NCI-H146 treated with DMSO at 0.1 percent for 48 hours (cell line): ENCODE results near the gene ZNF790.
"Not testable (repeated sequence)": the region's sequence is repeated elsewhere in the genome, so short reads cannot be mapped to it uniquely, and the experiment has no call there.

ENCODE experiments used
- DNase-seq: peaks from one replicate; lab custom pipeline; 2025; ENCODE audit not compliant: unreplicated experiment; lab: John Stamatoyannopoulos, UW

The ZNF790 gene

DNA sequence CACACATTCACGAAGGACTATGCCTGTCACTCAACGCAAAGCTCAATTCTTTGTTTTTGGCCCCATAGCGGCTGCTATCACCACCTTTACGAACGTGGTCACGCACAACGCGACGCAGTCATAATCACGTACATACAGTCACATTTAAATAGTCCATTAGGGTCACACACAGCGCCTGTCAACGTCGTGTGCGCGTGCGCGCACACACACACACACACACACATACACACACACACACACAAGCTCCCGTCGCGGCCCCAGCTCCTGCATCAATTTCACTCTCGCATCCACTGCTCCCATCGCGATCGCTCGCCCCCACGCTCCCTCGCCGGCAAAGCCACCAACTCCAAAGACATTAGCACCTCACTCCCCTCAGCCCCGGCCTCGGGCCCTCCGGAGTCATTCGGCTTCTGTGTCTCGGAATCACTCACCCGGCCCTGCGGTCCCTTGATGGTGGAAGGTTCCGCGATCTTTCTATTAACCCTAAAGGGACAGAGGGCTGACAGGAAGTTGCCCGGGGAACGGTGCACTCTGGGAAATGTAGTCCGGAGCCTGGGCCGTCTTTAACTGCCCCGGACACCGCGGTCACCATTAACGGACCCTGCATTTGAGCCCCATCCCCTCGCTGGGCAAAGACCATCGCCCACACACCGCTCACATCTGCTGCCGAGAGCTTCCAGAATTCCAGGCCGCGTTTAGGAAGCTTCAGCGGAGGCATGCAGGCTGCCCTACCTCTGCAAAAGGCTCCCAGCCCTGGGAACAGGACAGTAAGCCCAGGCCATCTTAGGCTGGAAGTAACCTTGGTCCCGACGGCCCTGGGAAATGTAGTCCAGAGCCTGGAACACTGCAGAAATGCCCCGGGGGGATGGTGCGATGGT, at the start of gene ZNF790:
ZNF790 (minus strand) TSS at position 482 of the 878 bp plus-strand sequence. CDS start 12,768 bp downstream, outside the sequence.
- DNase-seq, result peak; percentile 90

GRCh38 chr19:36876993-36877938, 39.1 kb upstream of the ZNF790 start:
- no peak for DNase-seq

DNA sequence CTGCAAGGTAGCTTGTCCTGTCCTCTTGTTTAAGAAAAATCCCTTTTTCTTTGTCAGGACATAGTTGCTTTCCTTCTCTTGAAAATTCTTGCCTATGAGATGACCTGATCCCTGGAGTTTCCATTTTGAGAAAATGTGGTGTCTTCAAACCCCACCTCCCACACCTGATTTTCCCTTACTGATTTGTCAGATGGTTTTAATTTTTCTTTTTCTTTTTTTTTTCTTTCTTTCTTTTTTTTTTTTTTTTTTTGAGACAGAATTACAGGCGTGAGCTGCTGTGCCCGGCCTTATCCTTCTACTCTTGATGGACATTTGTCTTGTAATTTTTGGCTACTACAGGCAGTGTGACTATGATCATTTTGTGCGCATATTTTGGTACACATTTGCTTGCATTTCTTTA, 13.7 kb upstream of the ZNF790 start:
- no peak for DNase-seq

- peak; percentile 93 for DNase-seq
Measured at GRCh38 chr19:36850559-36851442, 12.6 kb upstream of the ZNF790 start, which contains the start of gene ZNF345. ZNF345 (plus strand) TSS chr19:36850876; CDS start chr19:36876831, 25,955 bp downstream.

GRCh38 chr19:36849701-36850558, 11.7 kb upstream of the ZNF790 start:
- DNase-seq, result peak; percentile 85

GRCh38 chr19:36847968-36848367, 9.8 kb upstream of the ZNF790 start:
- no peak for DNase-seq

GRCh38 chr19:36838784-36839324, 667 bp upstream of the ZNF790 start:
- no peak for DNase-seq

DNA sequence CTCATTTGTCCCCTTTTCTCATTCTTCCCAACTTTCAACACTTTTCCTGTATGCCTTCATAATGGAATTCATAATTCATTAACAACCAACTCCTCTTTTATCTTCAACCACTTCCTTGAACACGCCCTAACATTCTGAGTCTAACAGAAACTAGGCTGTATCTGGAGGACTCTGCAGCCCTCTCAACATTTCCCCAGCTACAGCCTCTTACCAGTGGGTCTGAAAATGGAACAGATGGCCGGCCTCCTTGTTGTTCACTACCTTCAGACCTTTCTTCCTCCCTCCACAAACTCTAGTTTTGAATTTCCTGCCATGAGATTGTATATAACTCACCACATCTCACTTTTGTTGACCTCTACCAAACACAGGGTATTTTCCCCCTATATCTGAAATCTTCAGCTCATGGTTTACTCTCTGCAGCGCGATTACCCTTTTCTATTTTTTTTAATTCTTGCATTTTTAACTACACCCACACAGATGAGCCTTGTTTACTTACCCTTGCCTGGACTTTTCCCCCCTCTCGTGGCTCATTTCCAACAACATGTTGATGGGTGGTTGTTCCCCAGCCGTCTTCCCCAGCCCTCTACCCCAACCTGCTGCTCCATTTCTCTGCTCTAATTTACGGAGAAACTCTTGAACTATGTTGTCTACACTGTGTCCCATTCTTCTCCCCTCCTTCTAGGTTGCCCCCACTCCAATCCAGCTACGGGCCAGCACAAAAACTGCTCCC, 846 bp downstream of the ZNF790 start:
- DNase-seq, result peak; percentile 48

GRCh38 chr19:36833430-36833829, 4.8 kb downstream of the ZNF790 start:
- no peak for DNase-seq

DNA sequence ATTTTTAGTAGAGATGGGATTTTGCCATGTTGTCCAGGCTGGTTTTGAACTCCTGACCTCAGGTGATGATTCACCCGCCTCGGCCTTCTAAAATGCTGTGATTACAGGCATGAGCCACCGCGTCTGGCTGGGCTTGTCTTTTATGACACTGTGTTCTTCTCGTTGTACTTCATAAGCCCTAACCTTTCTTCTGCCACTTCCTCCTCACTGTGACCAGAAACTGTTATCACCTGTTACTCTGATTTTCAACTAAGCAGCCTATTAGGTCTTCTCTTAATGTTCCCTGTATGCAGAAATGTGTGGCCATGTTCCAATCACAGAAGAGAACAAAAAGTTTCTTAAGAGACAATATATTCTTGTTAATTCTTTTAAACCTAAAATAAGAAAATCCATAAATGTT, 16.4 kb downstream of the ZNF790 start:
- DNase-seq, result no peak

GRCh38 chr19:36819130-36819630, 19.0 kb downstream of the ZNF790 start:
- no peak for DNase-seq

DNA sequence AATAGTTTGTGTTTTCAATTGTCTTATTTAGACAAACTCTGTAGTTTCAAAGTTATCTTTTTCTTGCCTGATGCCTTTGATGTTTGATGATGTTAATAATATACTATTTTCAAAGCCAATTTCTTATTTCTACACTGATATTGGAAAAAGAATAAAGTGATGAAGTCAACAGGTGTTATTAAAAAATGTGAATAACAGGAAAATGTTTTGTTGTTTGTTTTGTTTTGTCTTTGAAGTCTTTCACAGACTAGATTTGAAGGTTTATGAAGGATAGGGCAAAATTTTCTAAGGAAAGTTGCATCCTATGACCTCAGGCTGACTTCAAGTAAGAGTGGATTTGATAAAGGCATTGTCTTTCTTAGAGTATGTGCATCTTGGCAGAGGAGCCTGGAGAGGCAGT, 31.2 kb downstream of the ZNF790 start:
- DNase-seq, result no peak

GRCh38 chr19:36805364-36805763, 32.8 kb downstream of the ZNF790 start:
- DNase-seq, result no peak

DNA sequence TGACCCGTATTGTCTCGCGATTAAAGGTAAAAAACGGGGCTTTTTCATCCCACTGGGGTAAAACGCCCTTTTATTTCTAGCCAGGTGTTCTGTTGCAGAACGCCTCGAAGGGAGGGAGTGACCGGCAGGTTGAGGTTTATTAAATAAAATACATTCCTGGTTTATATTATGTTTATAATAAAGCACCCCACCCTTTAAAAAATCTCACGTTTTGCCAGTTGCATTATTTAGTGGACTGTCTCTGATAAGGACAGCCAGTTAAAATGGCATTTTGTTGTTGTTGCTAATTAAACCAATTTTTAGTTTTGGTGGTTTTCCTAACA, 40.4 kb downstream of the ZNF790 start:
- DNase-seq, result no peak

- no peak for DNase-seq
Measured at GRCh38 chr19:36796714-36796992, 41.5 kb downstream of the ZNF790 start.

GRCh38 chr19:36791420-36792141, 46.6 kb downstream of the ZNF790 start:
- DNase-seq, result not testable (repeated sequence)

DNA sequence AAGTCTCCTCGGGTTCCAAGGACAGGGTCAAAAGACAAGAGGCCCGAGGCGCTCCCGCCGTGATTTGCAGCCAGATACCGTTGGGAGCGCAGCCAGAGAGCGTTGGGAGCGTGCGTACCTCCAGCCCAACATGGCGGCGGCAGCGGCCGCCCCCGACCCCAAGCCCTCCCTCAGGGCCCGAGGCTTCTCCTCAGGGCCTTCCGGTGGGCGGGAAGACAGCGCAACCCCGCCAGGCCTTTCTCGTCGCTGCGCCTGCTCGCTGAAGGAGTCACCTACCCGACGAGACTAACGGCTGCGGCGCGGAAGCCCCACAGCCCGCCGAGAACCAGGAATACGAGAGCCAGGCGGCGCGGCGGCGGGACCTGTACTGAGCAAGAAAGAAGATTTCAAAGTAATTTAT, 62.4 kb downstream of the ZNF790 start:
- no peak for DNase-seq

- DNase-seq, result no peak
Measured at GRCh38 chr19:36773223-36773579, 65.0 kb downstream of the ZNF790 start.
